HG02852 (cell line): Measurements from ENCODE around the gene PPP2R2C.

Experiments
- ATAC-seq: cut with Tn5 transposase; IDR thresholded peaks from one replicate; pipeline ENCODE4 v1.9.1; 2021; ENCODE audit warnings: mild to moderate bottlenecking, moderate library complexity; ENCODE audit not compliant: unreplicated experiment

PPP2R2C gene

GRCh38 chr4:6368096-6368495, 104.3 kb downstream of the PPP2R2C start:
- no peak for ATAC-seq

- ATAC-seq, result no peak
These were observed 105.0 kb downstream of the PPP2R2C start for GRCh38 chr4:6367371-6367851.

GRCh38 chr4:6366581-6366980, 105.8 kb downstream of the PPP2R2C start:
- no peak for ATAC-seq

- no peak for ATAC-seq
These were observed 106.8 kb downstream of the PPP2R2C start for GRCh38 chr4:6365545-6366086.

GRCh38 chr4:6364581-6364980, 107.8 kb downstream of the PPP2R2C start:
- ATAC-seq, result no peak

GRCh38 chr4:6364146-6364545, 108.3 kb downstream of the PPP2R2C start:
- ATAC-seq, result no peak

- ATAC-seq, result no peak
These were observed 109.5 kb downstream of the PPP2R2C start for GRCh38 chr4:6362896-6363295.

- no peak for ATAC-seq
These were observed 110.0 kb downstream of the PPP2R2C start for GRCh38 chr4:6362243-6362885.

GRCh38 chr4:6361076-6361784, 111.2 kb downstream of the PPP2R2C start:
- ATAC-seq, result no peak

- no peak for ATAC-seq
These were observed 112.0 kb downstream of the PPP2R2C start for GRCh38 chr4:6360385-6360784.

- no peak for ATAC-seq
These were observed 112.7 kb downstream of the PPP2R2C start for GRCh38 chr4:6359536-6360308.

- no peak for ATAC-seq
These were observed 114.9 kb downstream of the PPP2R2C start for GRCh38 chr4:6357476-6357875.

- no peak for ATAC-seq
These were observed 116.3 kb downstream of the PPP2R2C start for GRCh38 chr4:6356076-6356560.

GRCh38 chr4:6355052-6355451, 117.4 kb downstream of the PPP2R2C start:
- no peak for ATAC-seq

GRCh38 chr4:6354626-6355025, 117.8 kb downstream of the PPP2R2C start:
- no peak for ATAC-seq

GRCh38 chr4:6354119-6354518, 118.3 kb downstream of the PPP2R2C start:
- ATAC-seq, result no peak

GRCh38 chr4:6352031-6352692, 120.3 kb downstream of the PPP2R2C start:
- no peak for ATAC-seq

- no peak for ATAC-seq
These were observed 121.0 kb downstream of the PPP2R2C start for GRCh38 chr4:6351246-6352000.

- ATAC-seq, result no peak
These were observed 121.8 kb downstream of the PPP2R2C start for GRCh38 chr4:6350646-6351045.
